SK-N-MC (cell line): ENCODE measurements around the gene ATF7IP.

ENCODE experiments used
- EZH2 ChIP-seq: fragments of 200-600 bp; sonication (generic); IDR thresholded peaks from one replicate; pipeline ENCODE4 v1.6.1; 2017; ENCODE audit warnings: antibody characterized with exemption
- POLR2AphosphoS5 ChIP-seq: IDR thresholded peaks from 2 replicates; pipeline ENCODE4 v1.6.1; 2012; ENCODE audit warnings: mild to moderate bottlenecking, low read depth, low read length, borderline replicate concordance

- TF ChIP-seq POLR2AphosphoS5 (no peak), EZH2 (no peak)
Measured at GRCh38 chr12:14373217-14373616, 7.7 kb downstream of the ATF7IP start.
